Sigmoid colon (tissue), 7 donors: ENCODE data around the gene RFWD3. TPM values are rescaled to one million over a fixed set of nuclear protein-coding genes. Genes with fewer than 3 reads are reported as not detected.
A peak's percentile ranks its signal among the peaks of the same experiment; 100 is the strongest.

ENCODE experiments used
- DNase-seq: peaks from one replicate; pipeline ENCODE4 v3.0.0-alpha.2; 2019
- H3K27ac ChIP-seq, 4 donors: fragments of 200-600 bp; sonication (generic); one replicate each; pipeline ENCODE4 v1.5.1; 2016 to 2019; ENCODE audit warnings: mild to moderate bottlenecking in 1 of 4
- H3K27me3 ChIP-seq, 3 donors: fragments of 200-600 bp; sonication (generic); one replicate each; pipeline ENCODE4 v1.5.1; 2019; ENCODE audit warnings: mild to moderate bottlenecking in 1 of 3
- H3K36me3 ChIP-seq, 4 donors: fragments of 200-600 bp; sonication (generic); one replicate each; pipeline ENCODE4 v1.5.1; 2016 to 2019
- H3K4me1 ChIP-seq, 4 donors: fragments of 200-600 bp; sonication (generic); one replicate each; pipeline ENCODE4 v1.5.1; 2017 to 2019
- H3K4me3 ChIP-seq, 4 donors: fragments of 200-600 bp; sonication (generic); one replicate each; pipeline ENCODE4 v1.5.1; 2017 to 2019; ENCODE audit warnings: mild to moderate bottlenecking in 2 of 4, moderate library complexity in 1 of 4
- H3K9me3 ChIP-seq, 4 donors: fragments of 200-600 bp in 3 of 4; sonication (generic) in 3 of 4; one replicate each; pipeline versions ENCODE4 v1.5.1 to v1.6.1; 2013 to 2019
- EP300 ChIP-seq, 4 donors: sonication (generic); formaldehyde crosslinking; IDR thresholded peaks; one replicate each; pipeline ENCODE4 v1.6.1; 2017; ENCODE audit warnings: antibody characterized with exemption in 4 of 4
- POLR2A ChIP-seq, 2 donors: fragments of 450-650 bp; IDR thresholded peaks; one replicate each; pipeline ENCODE4 v1.6.1; 2016; ENCODE audit warnings: antibody characterized with exemption in 2 of 2, mild to moderate bottlenecking in 2 of 2, moderate library complexity in 2 of 2
- POLR2AphosphoS5 ChIP-seq, 4 donors: sonication (generic); formaldehyde crosslinking; IDR thresholded peaks; one replicate each; pipeline ENCODE4 v1.6.1; 2017; ENCODE audit warnings: antibody characterized with exemption in 4 of 4
- WGBS, 2 donors: extraction: QIAGEN DNeasy Blood & Tissue Kit; methylation state at CpG; one replicate each; pipeline ENCODE4 v1.1.7; 2013; 5-methylcytosine and 5-hydroxymethylcytosine counted together
- intact Hi-C: fragments of 100-400 bp; cut with DNase I; formaldehyde crosslinking; loops from one replicate; pipeline ENCODE4 v1.15.1; 2023
- polyA plus RNA-seq, 3 donors: library from polyadenylated mRNA; stranded (reverse); fragments of 200-250 nt; gene quantifications; one replicate each; pipeline ENCODE4 v1.2.3, GENCODE V29; 2013
- total RNA-seq, 4 donors: library from RNA; depleted of rRNA; stranded (reverse); fragments of >200 nt; gene quantifications; one replicate each; pipeline ENCODE4 v1.1.0, GENCODE V29; 2016
- TF ChIP-seq, protein P1 (sequence below), 4 experiments: fragments of 450-650 bp in 3 of 4; fragments of 200-600 bp in 1 of 4; IDR thresholded peaks; one replicate each; pipeline ENCODE4 v1.5.1; 2016 to 2019; ENCODE audit warnings: antibody characterized with exemption in 4 of 4, mild to moderate bottlenecking in 3 of 4, moderate library complexity in 2 of 4
- donor health status: healthy with polysubstance abuse.
- donor health status: Bipolar disorder and iron deficiency.
- donor health status: healthy.

Gene RFWD3
- total and polyA plus RNA-seq, 7 donors, result 4.2 to 14.9 (median 9.7) TPM

DNA sequence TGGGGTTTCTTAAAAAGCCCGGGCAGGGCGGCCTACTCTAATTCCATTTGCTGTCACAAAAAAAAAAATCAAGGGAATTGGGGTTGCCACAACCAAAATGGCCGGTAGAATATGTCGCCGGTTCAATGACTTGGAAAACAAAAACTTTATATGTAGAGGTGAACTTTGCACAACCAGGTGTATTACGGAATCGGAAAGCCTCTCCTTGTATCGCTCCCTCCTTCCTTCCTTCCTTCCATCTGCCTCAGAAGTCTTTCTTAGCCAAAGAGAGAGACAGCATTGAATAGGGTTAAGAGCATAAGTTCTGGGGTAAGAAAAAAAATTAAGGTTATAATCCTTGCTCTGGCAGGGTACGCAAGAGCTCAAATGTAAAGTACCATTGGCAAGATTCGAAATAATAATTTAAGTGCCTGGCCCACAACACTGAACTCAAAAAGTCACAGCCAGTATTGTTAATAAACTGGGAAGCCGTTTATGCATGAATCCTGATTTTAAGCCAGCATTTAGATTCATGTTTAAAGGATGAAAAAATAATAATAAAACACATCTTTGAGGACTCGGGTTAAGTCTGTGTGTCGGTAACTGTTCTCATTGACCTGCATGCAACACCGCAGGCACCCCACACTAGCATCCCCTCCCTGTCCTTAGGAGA is 59.2 kb downstream of the RFWD3 start:
- DNase-seq, result no peak
- WGBS, 2 donors, result 25 to 26% methylated on average over 14 of the region's 14 CpGs
- H3K36me3 ChIP-seq, result no peaks in the 10 kb centered on the region
- peaks cover 0 to 36% (median 33%) of the 10 kb centered on the region in 4 donors for H3K4me1 ChIP-seq
- no peaks in the 10 kb centered on the region for H3K9me3 ChIP-seq
- H3K27me3 ChIP-seq, result no peaks in the 10 kb centered on the region
- H3K27ac ChIP-seq, result peak overlapping the region; percentile 93 to 99 (median 96)
- TF ChIP-seq POLR2AphosphoS5 (IDR thresholded peaks at IDR 0.05) (no peak), EP300 (IDR thresholded peaks at IDR 0.05) (no peak), POLR2A (IDR thresholded peaks at IDR 0.05) (no peak)
- TF ChIP-seq, protein P1, sequence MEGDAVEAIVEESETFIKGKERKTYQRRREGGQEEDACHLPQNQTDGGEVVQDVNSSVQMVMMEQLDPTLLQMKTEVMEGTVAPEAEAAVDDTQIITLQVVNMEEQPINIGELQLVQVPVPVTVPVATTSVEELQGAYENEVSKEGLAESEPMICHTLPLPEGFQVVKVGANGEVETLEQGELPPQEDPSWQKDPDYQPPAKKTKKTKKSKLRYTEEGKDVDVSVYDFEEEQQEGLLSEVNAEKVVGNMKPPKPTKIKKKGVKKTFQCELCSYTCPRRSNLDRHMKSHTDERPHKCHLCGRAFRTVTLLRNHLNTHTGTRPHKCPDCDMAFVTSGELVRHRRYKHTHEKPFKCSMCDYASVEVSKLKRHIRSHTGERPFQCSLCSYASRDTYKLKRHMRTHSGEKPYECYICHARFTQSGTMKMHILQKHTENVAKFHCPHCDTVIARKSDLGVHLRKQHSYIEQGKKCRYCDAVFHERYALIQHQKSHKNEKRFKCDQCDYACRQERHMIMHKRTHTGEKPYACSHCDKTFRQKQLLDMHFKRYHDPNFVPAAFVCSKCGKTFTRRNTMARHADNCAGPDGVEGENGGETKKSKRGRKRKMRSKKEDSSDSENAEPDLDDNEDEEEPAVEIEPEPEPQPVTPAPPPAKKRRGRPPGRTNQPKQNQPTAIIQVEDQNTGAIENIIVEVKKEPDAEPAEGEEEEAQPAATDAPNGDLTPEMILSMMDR (IDR thresholded peaks at IDR 0.05), result no peak
- intact Hi-C loops, result loop anchor here (5.0 to 10.0 kb wide), 2 partner anchors 145 to 507 kb away; partner anchors contain the start of gene LDHD
- peak overlapping the region; percentile 77 to 99 (median 84) for H3K4me3 ChIP-seq

DNA sequence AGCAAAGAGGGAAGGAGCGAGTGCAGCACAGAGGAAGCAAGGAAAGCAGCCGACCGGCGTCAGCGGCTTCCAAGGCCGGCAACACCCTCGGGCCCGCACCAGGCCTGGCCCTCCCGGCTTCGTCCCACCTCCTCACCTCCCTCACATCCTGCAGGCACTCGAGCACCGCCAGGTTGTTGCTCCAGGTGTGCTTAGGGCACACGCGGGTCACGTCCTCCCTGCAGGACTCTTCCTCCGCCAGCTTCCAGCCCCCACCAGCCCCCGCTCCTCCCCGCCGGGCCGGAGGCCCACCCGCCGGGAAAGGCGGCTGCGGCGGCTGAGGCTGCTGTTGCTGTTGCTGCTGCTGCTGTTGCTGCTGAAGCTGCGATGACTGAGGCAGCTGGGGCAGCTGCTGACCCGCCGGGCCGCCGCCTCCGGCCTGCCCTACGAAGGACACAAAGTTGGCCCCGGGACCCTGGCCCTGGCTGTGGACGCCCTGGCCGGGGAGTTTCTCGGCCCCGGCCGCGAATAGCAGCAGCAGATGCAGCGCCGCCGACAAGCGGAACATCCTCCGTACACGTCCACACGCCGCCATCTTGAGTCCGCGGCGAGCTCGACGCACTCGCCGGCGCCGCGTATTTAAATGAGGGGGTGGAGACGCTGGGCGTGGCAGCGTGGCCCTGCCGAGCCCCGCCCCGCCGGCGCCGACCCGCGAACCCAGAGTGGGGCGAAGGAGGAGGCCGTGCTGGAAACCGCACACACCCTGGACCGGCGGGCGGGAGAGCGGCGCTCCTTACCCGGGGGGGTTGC is 60.0 kb downstream of the RFWD3 start, which contains the start of gene GLG1:
TSS of gene GLG1 (minus strand) at position 594 of the 789 bp plus-strand sequence. CDS start at position 574, 20 bp downstream.
- Histone ChIP-seq H3K36me3 (no peaks in the 10 kb centered on the region), H3K9me3 (no peaks in the 10 kb centered on the region), H3K4me3 (peak within 1 kb of the TSS; percentile 77 to 99 (median 84)), H3K27me3 (no peaks in the 10 kb centered on the region), H3K4me1 (peaks cover 0 to 36% (median 33%) of the 10 kb centered on the region in 4 donors), H3K27ac (peak within 1 kb of the TSS; percentile 93 to 99 (median 96))
- intact Hi-C loops, result loop anchor here (5.0 to 10.0 kb wide), 2 partner anchors 144 to 508 kb away; partner anchors contain the start of gene LDHD
- 0% methylated on average over 77 of the region's 77 CpGs for WGBS, 2 donors
- TF ChIP-seq POLR2A (IDR thresholded peaks at IDR 0.05) (peak; percentile 80 to 86), EP300 (IDR thresholded peaks at IDR 0.05) (no peak), POLR2AphosphoS5 (IDR thresholded peaks at IDR 0.05) (peak; percentile 90 to 98 (median 96))
- TF ChIP-seq, protein P1 (IDR thresholded peaks at IDR 0.05), result no peak
- peak; percentile 94 for DNase-seq

DNA sequence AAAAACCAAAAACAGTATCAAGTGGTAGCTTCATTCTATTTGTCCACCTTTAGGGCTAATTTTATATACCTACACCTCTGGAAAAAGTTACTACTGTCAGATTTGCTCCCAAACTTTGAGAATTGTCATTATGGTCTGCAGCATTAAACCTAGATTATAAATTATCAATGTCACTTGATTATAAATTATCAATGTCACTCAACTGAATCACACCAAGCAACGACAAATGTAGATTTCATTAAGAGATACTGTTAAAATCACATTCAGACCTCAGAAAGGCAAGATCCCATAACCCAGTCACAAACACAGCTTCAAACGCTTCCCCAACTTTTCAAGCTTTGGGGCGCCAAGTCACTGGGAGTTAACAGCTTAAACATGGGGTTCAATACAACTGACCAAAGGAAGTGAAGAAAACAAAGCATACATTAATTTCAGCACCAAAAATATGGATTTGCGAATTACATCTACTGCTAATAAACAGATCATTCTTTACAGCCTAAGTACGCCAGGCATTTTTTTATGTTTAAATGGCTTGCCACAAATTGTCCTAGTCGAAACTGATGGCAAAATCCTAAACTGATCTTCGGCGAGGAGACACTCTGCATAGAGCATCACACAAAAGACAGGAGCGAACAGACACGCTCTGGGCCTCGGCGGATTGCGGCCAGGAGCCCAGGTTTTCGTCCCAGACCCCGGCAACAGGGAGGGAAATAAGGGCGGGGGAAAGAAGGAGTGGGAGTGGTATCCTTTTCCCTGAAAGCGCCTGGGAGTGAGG is 60.7 kb downstream of the RFWD3 start:
- H3K27ac ChIP-seq, result peak overlapping the region; percentile 93 to 99 (median 96)
- H3K4me3 ChIP-seq, result peak overlapping the region; percentile 77 to 99 (median 84)
- peak; percentile 61 for DNase-seq
- H3K9me3 ChIP-seq, result no peaks in the 10 kb centered on the region
- no peaks in the 10 kb centered on the region for H3K36me3 ChIP-seq
- TF ChIP-seq, protein P1 (IDR thresholded peaks at IDR 0.05), result no peak
- TF ChIP-seq EP300 (IDR thresholded peaks at IDR 0.05), result no peak
- no peak for TF ChIP-seq POLR2AphosphoS5 (IDR thresholded peaks at IDR 0.05)
- TF ChIP-seq POLR2A (IDR thresholded peaks at IDR 0.05), result no peak
- H3K4me1 ChIP-seq, result peaks cover 0 to 36% (median 33%) of the 10 kb centered on the region in 4 donors
- intact Hi-C loops, result loop anchor here (5.0 to 10.0 kb wide), 2 partner anchors 144 to 509 kb away; partner anchors contain the start of gene LDHD
- H3K27me3 ChIP-seq, result no peaks in the 10 kb centered on the region
- WGBS, 2 donors, result 1 to 5% methylated on average over 17 of the region's 17 CpGs

DNA sequence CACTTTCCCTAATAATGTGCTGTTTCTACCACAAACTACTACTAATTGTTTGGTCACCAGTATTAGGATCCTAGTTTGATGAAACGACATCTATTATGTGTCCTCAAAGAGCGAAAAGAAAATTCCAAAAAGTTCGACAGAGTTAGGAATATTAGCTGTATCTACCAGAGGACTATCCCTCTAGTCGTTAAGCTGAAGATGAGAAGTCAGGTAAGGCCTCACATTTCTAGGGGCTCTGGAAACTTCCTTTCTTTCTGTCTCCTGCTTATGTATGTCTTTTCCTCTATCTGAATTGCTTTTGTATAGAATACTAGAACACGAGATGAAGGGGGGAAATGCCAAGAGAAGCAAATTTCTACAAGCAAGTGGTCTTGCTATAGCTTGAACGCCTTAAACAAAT is 61.3 kb downstream of the RFWD3 start:
- Histone ChIP-seq H3K9me3 (no peaks in the 10 kb centered on the region), H3K27me3 (no peaks in the 10 kb centered on the region), H3K4me3 (peak overlapping the region; percentile 77 to 99 (median 84)), H3K27ac (peak overlapping the region; percentile 93 to 99 (median 96)), H3K4me1 (peaks cover 0 to 36% (median 33%) of the 10 kb centered on the region in 4 donors), H3K36me3 (no peaks in the 10 kb centered on the region)
- TF ChIP-seq POLR2AphosphoS5 (IDR thresholded peaks at IDR 0.05) (no peak), POLR2A (IDR thresholded peaks at IDR 0.05) (no peak), EP300 (IDR thresholded peaks at IDR 0.05) (no peak)
- TF ChIP-seq, protein P1 (IDR thresholded peaks at IDR 0.05), result no peak
- no peak for DNase-seq
- 56 to 63% methylated on average over 6 of the region's 6 CpGs for WGBS, 2 donors
- intact Hi-C loops, result loop anchor here (5.0 to 10.0 kb wide), 2 partner anchors 143 to 509 kb away; partner anchors contain the start of gene LDHD
